GM13976 (cell line): Measurements from ENCODE around the gene NR6A1.

Experiments
- DNase-seq: peaks from one replicate; pipeline ENCODE4 v3.0.0; 2012; ENCODE audit warnings: low spot score
- CTCF ChIP-seq: IDR thresholded peaks from 2 replicates; pipeline ENCODE4 v1.5.1; 2012; ENCODE audit warnings: borderline replicate concordance, mild to moderate bottlenecking; ENCODE audit not compliant: insufficient read depth; ENCODE audit errors: extremely low read depth, missing control alignments, control extremely low read depth
- in situ Hi-C: fragments of 300-500 bp; cut with MboI; formaldehyde crosslinking; loops from one replicate; pipeline ENCODE4 v1.12.0; 2022; ENCODE audit warnings: low sequenced_read_pairs, mixed read lengths, inconsistent platforms; ENCODE audit not compliant: unreplicated experiment

NR6A1 gene

GRCh38 chr9:124590889-124591641, 180.0 kb downstream of the NR6A1 start:
- in situ Hi-C loops = no loop called here
- no peak for TF ChIP-seq CTCF
- DNase-seq = no peak

- in situ Hi-C loops = no loop called here
- no peak for DNase-seq
- no peak for TF ChIP-seq CTCF
Observed at GRCh38 chr9:124584631-124585030, 186.5 kb downstream of the NR6A1 start.

- in situ Hi-C loops = no loop called here
- TF ChIP-seq CTCF = no peak
- DNase-seq = no peak
Observed at GRCh38 chr9:124583134-124583533, 188.0 kb downstream of the NR6A1 start.

- DNase-seq = no peak
- in situ Hi-C loops = no loop called here
- TF ChIP-seq CTCF = no peak
Observed at GRCh38 chr9:124580186-124580585, 190.9 kb downstream of the NR6A1 start.

- in situ Hi-C loops = no loop called here
- TF ChIP-seq CTCF = no peak
- no peak for DNase-seq
Observed at GRCh38 chr9:124576751-124577150, 194.4 kb downstream of the NR6A1 start.

- no peak for DNase-seq
- in situ Hi-C loops = no loop called here
- no peak for TF ChIP-seq CTCF
Observed at GRCh38 chr9:124574534-124575375, 196.4 kb downstream of the NR6A1 start.
